Liver (tissue), 9 donors: ENCODE results near the gene IFNA1. TPM values are rescaled to one million over a fixed set of nuclear protein-coding genes. Genes with fewer than 3 reads are reported as not detected.

Experiments used
- DNase-seq: peaks from one replicate; pipeline ENCODE4 v3.0.0-alpha.2; 2017; ENCODE audit warnings: low spot score
- H3K27ac ChIP-seq, 2 donors: one replicate each; pipeline ENCODE4 v1.7.0; 2013; ENCODE audit warnings: inconsistent platforms in 2 of 2, low read length in 2 of 2, control low read depth in 1 of 2, low read depth in 1 of 2, mild to moderate bottlenecking in 1 of 2
- H3K27me3 ChIP-seq, 4 donors: one replicate each; pipeline versions ENCODE4 v1.6.1 to v1.7.0; 2013; ENCODE audit warnings: low read length in 3 of 4, inconsistent platforms in 1 of 4, mild to moderate bottlenecking in 1 of 4, moderate library complexity in 1 of 4; ENCODE audit not compliant: control insufficient read depth in 4 of 4, insufficient read depth in 4 of 4
- H3K36me3 ChIP-seq, 4 donors: one replicate each; pipeline versions ENCODE4 v1.6.1 to v1.7.0; 2013; ENCODE audit warnings: low read length in 3 of 4, mild to moderate bottlenecking in 3 of 4, low read depth in 1 of 4, moderate library complexity in 1 of 4; ENCODE audit not compliant: control insufficient read depth in 4 of 4, insufficient read depth in 3 of 4
- H3K4me1 ChIP-seq, 4 donors: one replicate each; pipeline versions ENCODE4 v1.6.1 to v1.7.0; 2013; ENCODE audit warnings: low read length in 3 of 4, mild to moderate bottlenecking in 3 of 4, moderate library complexity in 1 of 4; ENCODE audit not compliant: control insufficient read depth in 4 of 4, insufficient read depth in 4 of 4
- H3K4me3 ChIP-seq, 3 donors: one replicate each; pipeline versions ENCODE4 v1.6.1 to v1.7.0; 2013; ENCODE audit warnings: low read length in 3 of 3, control low read depth in 1 of 3, low read depth in 1 of 3, mild to moderate bottlenecking in 1 of 3
- H3K9ac ChIP-seq, 2 donors: one replicate each; pipeline ENCODE4 v1.7.0; 2013; ENCODE audit warnings: low read length in 2 of 2, mild to moderate bottlenecking in 2 of 2, moderate library complexity in 2 of 2, control low read depth in 1 of 2, low read depth in 1 of 2
- H3K9me3 ChIP-seq, 4 donors: one replicate each; pipeline versions ENCODE4 v1.6.1 to v1.7.0; 2013; ENCODE audit warnings: low read length in 3 of 4; ENCODE audit not compliant: control insufficient read depth in 4 of 4
- FOXA2 ChIP-seq: IDR thresholded peaks from 2 replicates; pipeline ENCODE4 v1.6.1; 2016; ENCODE audit warnings: antibody characterized with exemption
- HNF4A ChIP-seq, 2 donors: conservative IDR thresholded peaks; 2 replicates each; pipeline ENCODE4 v1.6.1; 2016; ENCODE audit warnings: antibody characterized with exemption in 2 of 2, mild to moderate bottlenecking in 2 of 2
- JUND ChIP-seq, 2 donors: IDR thresholded peaks; 2 replicates each; pipeline ENCODE4 v1.6.1; 2016; ENCODE audit warnings: antibody characterized with exemption in 2 of 2
- NR2F2 ChIP-seq: IDR thresholded peaks from 2 replicates; pipeline ENCODE4 v1.6.1; 2016; ENCODE audit warnings: antibody characterized with exemption
- RAD21 ChIP-seq, 2 donors: IDR thresholded peaks; 2 replicates each; pipeline ENCODE4 v1.6.1; 2016; ENCODE audit warnings: antibody characterized with exemption in 2 of 2, mild to moderate bottlenecking in 2 of 2
- TAF1 ChIP-seq: conservative IDR thresholded peaks from 2 replicates; pipeline ENCODE4 v1.6.1; 2016; ENCODE audit warnings: antibody characterized with exemption, mild to moderate bottlenecking
- YY1 ChIP-seq: IDR thresholded peaks from 2 replicates; pipeline ENCODE4 v1.6.1; 2016; ENCODE audit warnings: antibody characterized with exemption, mild to moderate bottlenecking
- WGBS: extraction: QIAGEN DNeasy Blood & Tissue Kit; methylation state at CpG from one replicate; pipeline ENCODE4 v1.1.7; 2013; 5-methylcytosine and 5-hydroxymethylcytosine counted together
- polyA plus RNA-seq, 2 donors: library from polyadenylated mRNA; stranded (reverse) in 1 of 2; unstranded in 1 of 2; fragments of 200-250 nt in 1 of 2; fragments of >200 nt in 1 of 2; fragmentation: Nextera tagmentation in 1 of 2; extraction: Ambion mirVana in 1 of 2; gene quantifications; one replicate each; pipeline versions ENCODE4 v1.2.1 to v1.2.3, GENCODE V29; 2013 to 2015
- total RNA-seq, 2 donors: library from RNA; depleted of rRNA; stranded (reverse); fragments of >200 nt; gene quantifications; one replicate each; pipeline ENCODE4 v1.2.3, GENCODE V29; 2014
- TF ChIP-seq, protein P1 (sequence below): fragments of 150-350 bp; IDR thresholded peaks from 2 replicates; pipeline ENCODE4 v1.5.1; 2017; ENCODE audit warnings: improper control_type of control experiment, low read depth, low read length; ENCODE audit not compliant: missing input control
- TF ChIP-seq, protein P2 (sequence below): IDR thresholded peaks from 2 replicates; pipeline ENCODE4 v1.6.1; 2016; ENCODE audit warnings: antibody characterized with exemption
- donor health status: healthy.
- donor health status: healthy.
- donor health status: healthy.
- donor health status: healthy.
- donor health status: healthy.

The IFNA1 gene
- total and polyA plus RNA-seq, 4 donors, result not detected

DNA sequence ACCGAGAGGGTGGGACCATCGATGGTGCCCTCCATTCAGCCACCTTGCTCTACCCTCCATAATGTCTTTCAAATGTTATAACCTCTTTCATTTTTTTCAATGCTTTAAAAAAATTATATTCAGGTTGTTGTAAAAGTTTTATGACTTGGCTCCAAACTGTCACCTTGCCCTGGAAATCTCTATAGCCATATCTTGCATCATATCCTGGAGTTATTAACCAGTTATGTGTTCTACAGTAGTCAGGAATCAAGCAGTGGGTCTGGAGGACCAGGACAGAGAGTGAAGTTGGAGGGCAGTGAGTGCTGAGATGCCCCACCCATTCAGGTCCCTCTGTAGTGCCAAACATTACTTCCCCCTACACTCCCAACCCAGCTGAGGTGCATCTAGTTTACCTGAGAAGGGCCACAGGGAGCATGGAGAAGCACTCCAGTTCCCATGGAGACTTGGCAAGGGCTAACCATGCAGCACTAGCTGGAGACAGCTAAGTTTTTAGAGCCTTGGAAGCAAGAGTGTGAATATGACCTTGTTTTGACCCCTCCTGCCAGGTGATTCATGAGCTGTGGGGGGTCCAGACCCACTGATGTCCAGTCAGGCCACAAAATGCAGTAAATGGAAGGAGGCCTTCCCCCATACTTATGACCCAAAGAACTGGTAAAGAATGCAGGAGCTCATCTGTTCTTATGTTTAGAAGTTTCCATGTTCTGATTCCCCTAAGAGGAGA is 25.9 kb upstream of the IFNA1 start (continued):
- TF ChIP-seq, protein P1, sequence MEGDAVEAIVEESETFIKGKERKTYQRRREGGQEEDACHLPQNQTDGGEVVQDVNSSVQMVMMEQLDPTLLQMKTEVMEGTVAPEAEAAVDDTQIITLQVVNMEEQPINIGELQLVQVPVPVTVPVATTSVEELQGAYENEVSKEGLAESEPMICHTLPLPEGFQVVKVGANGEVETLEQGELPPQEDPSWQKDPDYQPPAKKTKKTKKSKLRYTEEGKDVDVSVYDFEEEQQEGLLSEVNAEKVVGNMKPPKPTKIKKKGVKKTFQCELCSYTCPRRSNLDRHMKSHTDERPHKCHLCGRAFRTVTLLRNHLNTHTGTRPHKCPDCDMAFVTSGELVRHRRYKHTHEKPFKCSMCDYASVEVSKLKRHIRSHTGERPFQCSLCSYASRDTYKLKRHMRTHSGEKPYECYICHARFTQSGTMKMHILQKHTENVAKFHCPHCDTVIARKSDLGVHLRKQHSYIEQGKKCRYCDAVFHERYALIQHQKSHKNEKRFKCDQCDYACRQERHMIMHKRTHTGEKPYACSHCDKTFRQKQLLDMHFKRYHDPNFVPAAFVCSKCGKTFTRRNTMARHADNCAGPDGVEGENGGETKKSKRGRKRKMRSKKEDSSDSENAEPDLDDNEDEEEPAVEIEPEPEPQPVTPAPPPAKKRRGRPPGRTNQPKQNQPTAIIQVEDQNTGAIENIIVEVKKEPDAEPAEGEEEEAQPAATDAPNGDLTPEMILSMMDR, result no peak
- TF ChIP-seq HNF4A (conservative IDR thresholded peaks at IDR 0.05), result no peak
- TF ChIP-seq, protein P2, sequence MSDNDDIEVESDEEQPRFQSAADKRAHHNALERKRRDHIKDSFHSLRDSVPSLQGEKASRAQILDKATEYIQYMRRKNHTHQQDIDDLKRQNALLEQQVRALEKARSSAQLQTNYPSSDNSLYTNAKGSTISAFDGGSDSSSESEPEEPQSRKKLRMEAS, result no peak

DNA sequence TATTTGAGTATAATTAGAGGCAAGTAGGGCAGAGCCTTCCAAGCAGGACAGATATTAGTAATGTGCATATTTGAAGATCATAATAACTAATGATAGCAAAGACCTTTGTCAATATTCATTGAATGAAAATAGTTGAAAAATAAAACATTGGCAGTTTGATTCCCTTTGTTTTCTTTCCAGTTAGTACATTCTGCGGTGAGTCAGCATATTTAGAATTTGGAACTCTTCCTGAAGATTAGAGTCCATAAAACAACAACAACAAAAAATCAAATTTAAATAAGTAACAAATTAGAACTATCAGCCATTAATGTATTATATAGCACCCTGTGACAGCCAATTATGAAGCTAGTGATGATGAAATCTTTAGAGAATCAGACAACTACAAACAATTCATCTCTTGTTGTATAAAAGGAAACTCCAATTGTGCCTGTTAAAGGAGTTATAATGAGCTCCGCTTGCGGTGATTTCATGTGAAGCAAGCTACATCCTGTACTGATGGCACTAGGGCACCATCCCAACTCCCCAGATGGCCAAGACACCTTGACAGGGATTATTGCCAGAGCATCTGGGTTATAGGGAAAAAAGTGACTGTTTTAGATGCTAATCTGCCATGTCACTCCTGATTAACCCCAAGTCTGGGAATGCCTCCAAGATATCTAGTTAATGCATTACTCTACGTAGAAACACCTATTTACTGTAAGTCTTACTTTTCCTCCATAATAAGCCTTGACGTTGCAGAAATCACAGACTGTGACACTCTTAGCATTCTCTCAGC is 24.6 kb upstream of the IFNA1 start:
- no peaks in the 10 kb centered on the region for H3K36me3 ChIP-seq
- peaks cover 0 to 7% (median 0%) of the 10 kb centered on the region in 4 donors for H3K27me3 ChIP-seq
- TF ChIP-seq TAF1, result no peak
- no peak for TF ChIP-seq FOXA2
- TF ChIP-seq, protein P1, result no peak
- 76% methylated on average over 5 of the region's 5 CpGs for WGBS
- no peak overlapping the region for H3K27ac ChIP-seq
- H3K9me3 ChIP-seq, result no peaks in the 10 kb centered on the region
- no peaks in the 10 kb centered on the region for H3K4me1 ChIP-seq
- no peak overlapping the region for H3K9ac ChIP-seq
- DNase-seq, result no peak
- no peak overlapping the region for H3K4me3 ChIP-seq

DNA sequence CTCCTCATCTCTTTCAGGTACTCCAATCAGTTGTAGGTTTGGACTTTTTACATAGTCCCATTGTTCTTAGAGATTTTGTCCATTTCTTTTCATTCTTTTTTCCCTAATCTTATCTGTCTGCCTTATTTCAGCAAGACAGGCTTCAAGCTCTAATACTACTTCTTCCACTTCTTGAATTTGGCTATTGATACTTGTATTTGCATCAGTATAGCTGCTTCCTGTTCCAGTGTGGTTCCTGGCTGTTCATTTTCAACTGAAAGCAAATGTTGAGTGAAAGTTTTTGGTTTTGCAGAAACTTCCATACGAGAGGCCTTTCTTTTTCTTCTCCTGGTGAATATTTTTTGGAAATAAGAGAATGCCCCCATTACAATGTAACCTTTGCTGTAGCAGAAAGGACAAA is 12.0 kb upstream of the IFNA1 start:
- DNase-seq, result no peak
- H3K9me3 ChIP-seq, result no peaks in the 10 kb centered on the region
- no peaks in the 10 kb centered on the region for H3K36me3 ChIP-seq
- TF ChIP-seq TAF1 (no peak), RAD21 (IDR thresholded peaks at IDR 0.05) (no peak), NR2F2 (no peak), FOXA2 (no peak), JUND (IDR thresholded peaks at IDR 0.05) (no peak), YY1 (no peak)
- TF ChIP-seq, protein P1, result no peak
- H3K4me3 ChIP-seq, result no peak overlapping the region
- WGBS, result 56% methylated on average over 1 of the region's 1 CpG
- no peaks in the 10 kb centered on the region for H3K4me1 ChIP-seq
- H3K27me3 ChIP-seq, result no peaks in the 10 kb centered on the region
- no peak overlapping the region for H3K27ac ChIP-seq
- no peak overlapping the region for H3K9ac ChIP-seq
